ENCODE results near the gene LBHD1.
"Not testable (repeated sequence)": the region's sequence is repeated elsewhere in the genome, so short reads cannot be mapped to it uniquely, and the experiment has no call there.

LBHD1 gene

DNA sequence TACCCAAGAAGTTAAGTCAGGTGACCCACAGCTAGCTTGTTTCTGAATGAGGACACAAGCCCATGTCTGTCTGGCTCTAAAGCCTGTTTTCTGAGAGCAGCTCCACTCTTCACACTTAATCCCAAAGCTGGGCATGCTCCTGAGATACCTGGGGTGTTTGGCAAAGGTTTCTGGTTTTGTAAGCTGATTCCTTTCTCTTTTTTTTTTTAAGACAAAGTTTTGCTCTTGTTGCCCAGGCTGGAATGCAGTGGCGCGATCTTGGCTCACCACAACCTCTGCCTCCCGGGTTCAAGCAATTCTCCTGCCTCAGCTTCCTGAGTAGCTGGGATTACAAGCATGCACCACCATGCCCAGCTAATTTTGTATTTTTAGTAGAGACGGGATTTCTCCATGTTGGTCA lies 21.6 kb upstream of the LBHD1 start:
- not testable (repeated sequence) for DNase-seq (ENCODE audit: low read depth in 2 of 2)

GRCh38 chr11:62689421-62690183 lies 17.5 kb upstream of the LBHD1 start, which contains the start of gene LRRN4CL:
TSS of gene LRRN4CL (minus strand) at chr11:62689530. CDS start at chr11:62688508, 1,022 bp downstream.
- DNase-seq (ENCODE audit: low read depth in 2 of 2): no peak

DNA sequence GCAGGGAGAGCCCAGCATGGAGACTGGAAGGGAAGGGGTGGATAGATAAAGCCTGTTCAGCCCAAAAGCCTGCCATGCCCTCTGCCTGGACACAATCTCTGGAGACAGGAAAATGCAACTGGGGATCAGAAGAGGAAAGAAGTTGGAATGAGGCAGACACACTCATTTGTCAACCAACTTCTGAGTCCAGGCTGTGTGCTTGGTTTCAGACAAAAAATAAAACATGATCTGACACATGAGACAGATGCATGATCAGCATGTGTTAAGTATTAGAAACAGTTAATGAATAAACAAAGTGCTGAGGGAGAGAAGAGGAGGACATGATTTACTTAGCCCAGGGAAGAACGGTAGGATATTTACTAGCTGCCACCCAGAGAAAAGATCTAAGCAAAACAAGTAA lies 16.4 kb upstream of the LBHD1 start:
- no peak for DNase-seq (ENCODE audit: low read depth in 2 of 2)

DNA sequence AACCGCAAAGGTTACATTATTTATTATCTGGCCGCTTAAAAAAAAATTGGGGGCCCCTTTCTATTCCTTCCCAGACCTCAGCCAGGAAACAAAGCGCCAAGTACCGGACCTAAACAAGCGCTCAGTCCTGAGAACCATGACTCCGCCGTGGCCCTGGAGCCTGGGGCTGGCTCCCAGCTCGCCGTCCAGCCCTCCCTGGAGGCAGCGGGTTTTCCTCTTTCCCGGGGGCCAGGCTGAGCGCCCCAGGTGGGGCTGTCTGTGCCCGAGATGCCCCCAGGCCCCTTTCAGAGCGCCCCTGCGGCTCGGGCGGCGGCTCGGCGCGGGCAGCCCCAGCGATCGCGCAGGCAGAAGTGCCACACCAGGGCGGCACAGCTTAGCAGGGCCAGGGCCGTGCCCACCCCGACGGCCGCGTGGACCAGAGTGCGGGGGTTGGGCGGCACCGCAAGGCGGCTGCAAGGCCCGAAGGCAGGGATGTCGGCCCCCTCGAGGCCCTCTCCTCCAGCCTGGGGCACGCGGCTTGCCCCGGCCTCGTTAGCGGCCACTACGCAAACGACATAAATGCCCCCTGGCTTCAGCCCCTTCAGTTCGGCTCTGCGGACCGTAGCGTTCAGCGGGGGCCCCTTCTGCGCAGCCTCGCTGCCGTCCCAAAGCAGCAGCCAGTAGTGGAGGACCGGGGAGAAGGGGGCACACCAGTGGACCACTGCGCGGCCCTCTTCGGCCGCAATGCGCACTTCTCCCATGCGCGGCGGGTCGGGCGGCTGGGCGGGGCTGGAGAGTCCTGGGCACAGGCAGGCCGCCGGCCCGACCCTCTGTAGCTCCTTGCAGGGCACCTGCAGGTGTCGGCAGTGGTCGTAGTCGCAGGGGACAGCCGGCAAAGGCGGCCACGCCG lies 15.7 kb upstream of the LBHD1 start:
- DNase-seq (ENCODE audit: low read depth in 2 of 2): no peak

- no peak for DNase-seq (ENCODE audit: low read depth in 2 of 2)
Measured at GRCh38 chr11:62682518-62682917, 10.5 kb upstream of the LBHD1 start.

GRCh38 chr11:62680825-62681240 lies 8.8 kb upstream of the LBHD1 start:
- no peak for DNase-seq (ENCODE audit: low read depth in 2 of 2)

DNA sequence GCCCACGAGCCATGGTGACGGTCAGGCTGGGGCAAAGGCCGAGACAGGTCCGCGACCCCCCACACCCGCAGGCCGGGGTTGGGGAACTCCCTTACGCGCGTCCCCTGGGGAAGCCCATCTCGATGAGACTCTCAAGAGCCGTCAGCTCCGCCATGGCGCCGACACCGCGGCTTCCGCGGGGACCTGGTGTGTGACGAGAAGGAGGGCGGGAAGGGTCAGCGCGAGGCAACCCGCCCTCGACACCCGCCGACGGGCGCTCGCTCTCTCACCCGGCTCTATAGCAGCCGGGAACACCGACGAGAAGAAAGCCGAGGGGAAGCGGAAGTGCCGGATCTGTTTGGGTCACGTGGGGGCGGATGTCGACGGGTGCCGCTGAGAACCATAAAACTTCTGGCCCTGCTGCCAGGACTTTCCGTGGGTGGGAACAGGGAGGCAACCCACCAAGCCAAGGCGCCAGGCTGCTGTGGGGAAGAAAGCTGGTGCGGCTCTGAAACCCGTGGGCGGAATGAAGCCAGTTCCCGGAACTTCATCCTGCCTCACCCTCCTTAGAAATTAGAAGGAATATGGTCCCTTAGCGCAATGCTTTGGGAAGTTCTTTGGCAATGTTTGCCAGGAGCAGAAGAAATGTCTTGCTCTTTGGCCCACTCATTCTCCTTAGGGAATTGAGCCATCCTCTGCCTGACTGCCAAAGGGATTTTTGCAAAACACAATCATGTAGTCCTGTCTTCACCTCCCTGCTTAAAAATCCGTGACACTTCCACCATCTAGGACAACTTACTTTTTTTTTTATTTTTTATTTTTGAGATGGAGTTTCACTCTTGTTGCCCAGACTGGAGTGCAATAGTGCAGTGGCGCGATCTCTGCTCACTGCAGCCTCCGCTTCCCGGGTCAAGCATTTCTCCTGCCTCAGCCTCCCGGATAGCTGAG lies 7.0 kb upstream of the LBHD1 start, which contains the start of gene UBXN1:
Gene UBXN1, minus strand, starts transcription at position 304 of the 927 bp plus-strand sequence. Its CDS starts 150 bp downstream, at position 154.
- peak; percentile 77 for DNase-seq (ENCODE audit: low read depth in 2 of 2)

DNA sequence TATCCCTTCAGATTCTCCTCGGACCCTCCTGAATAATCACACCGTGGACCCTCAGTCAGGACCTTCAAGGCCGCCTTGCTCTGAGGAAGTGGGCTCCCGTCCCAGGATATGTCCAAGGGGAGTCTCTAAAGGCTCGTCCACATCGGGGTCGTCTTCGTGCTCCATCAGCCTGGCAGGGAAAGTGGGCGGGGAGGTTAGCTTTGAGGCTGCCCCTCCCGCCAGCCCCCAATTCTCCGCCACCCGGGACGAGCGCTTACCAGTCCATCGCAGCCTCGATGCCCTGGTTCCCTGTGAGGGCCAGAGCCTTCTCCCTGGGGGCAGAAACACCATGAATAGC lies 6.3 kb upstream of the LBHD1 start:
- no peak for DNase-seq (ENCODE audit: low read depth in 2 of 2)

DNA sequence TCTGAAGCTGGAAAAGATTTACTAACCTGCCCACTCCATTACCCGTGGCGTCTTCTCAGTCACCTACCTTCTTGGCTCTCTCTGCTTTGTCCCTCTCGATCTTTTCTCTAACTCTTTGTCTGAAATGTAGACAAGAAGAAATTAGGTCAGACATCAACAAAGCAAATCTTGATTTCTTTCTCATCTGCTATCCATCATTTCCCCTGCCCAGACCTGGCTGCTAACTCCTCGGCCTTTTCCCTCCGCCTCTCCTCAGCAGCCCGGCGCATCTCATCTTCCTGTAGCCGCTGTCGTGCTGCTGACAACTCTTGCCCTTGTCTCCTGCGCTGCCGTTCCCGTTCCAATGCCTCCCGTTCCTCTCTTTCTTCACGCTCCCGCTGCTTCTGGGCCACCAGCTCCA lies 5.6 kb upstream of the LBHD1 start:
- DNase-seq (ENCODE audit: low read depth in 2 of 2): no peak

DNA sequence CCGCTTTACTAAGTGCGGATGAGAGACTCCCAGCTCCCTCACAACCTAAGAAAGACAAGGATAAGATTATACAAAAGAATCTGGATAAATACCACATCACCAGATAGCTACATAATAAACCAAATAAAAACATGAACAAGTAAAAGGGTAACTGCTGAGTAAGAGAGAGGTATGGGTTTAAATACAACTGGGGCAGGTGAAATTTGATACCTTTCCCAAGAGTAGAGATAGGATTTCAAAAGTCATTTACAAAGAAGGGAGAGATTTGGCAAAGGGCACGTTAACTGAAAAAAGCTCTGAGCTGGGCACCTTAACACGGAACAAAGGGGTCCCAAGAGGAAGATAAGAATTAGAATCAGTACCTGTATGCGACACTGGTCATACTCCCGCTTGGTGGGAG lies 5.1 kb upstream of the LBHD1 start:
- DNase-seq (ENCODE audit: low read depth in 2 of 2): no peak

GRCh38 chr11:62676698-62677097 lies 4.6 kb upstream of the LBHD1 start:
- no peak for DNase-seq (ENCODE audit: low read depth in 2 of 2)

DNA sequence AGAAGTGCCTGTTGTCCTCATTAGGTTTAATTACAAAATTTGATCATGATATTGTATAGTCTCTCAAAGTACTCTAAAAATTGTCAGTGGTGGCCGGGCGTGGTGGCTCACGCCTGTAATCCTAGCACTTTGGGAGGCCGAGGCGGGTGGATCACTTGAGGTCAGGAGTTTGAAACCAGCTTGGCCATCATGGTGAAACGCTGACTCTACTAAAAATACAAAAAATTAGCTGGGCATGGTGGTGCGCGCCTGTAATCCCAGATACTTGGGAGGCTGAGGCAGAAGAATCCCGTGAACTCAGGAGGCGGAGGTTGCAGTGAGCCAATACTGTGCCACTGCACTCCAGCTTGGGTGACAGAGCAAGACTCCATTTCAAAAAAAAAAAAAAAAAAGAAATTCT lies 3.3 kb upstream of the LBHD1 start:
- DNase-seq (ENCODE audit: low read depth in 2 of 2): not testable (repeated sequence)

DNA sequence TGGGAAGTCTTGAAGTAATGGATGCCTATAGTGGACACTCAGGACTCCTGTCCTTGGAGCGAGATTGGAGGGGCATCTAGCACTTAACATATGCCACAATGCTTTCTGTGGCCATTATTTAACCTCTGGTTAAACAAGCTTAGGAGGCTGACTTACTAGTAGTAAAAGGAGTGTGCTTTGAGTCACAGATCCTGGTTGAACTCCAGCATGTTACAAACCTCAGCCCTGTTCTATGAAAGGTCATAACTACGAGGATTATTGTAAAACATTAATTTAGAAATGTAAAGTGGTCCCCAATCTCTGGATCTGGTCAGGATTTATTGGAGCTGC lies 1.1 kb upstream of the LBHD1 start:
- no peak for DNase-seq (ENCODE audit: low read depth in 2 of 2)

DNA sequence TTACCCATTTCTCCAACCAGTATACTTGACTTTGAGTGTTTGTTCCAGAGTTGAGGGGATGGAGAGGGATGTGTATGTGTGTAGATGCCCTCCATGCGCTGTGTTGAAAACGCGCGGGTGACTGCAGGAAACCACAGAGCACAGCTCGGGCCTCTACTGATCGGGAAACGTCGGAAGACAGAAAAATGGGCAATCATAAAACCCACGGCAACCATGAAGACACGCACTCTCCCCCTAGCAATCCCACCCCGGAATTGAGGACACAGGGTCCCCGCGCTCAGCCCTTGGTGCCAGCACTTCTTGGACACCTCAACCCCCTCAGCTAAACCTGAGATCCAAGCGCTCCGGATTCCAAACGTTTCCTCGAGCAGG lies 845 bp downstream of the LBHD1 start:
- no peak for DNase-seq (ENCODE audit: low read depth in 2 of 2)

DNA sequence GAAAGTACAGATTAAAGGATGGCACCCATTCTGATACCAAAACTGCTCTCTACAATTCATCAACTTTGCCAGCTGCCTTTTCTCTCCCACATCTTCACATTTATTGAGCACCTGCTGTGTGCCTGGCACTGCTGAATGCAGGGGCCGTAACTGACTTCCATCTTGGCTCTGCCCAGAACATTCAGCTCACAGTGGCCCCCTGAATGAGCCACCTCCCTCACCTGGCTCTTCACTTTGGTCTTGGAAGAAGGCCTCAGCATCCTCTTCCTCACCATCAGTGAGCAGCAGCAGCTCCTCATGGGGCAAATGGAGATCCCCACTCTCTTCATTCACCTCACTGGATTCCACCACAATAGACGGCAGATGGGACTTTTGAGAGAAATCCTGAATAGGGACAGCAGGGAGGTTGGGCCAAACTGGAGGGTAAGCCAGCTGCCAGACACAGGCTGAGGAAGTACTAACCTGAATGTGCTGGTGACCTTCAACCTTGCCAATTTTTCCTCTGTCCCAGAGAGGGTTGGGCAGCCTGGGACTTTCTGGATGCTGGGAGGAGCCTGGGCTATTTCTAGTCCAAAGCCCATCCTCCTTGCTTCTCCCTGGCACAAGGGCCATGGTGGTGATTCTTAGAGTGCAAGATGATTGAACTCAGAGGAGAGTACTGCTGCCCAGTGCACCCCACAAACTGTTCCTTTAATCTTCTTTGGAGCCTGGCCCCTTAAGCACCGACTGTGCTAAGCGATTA lies 2.5 kb downstream of the LBHD1 start:
- DNase-seq (ENCODE audit: low read depth in 2 of 2): no peak

DNA sequence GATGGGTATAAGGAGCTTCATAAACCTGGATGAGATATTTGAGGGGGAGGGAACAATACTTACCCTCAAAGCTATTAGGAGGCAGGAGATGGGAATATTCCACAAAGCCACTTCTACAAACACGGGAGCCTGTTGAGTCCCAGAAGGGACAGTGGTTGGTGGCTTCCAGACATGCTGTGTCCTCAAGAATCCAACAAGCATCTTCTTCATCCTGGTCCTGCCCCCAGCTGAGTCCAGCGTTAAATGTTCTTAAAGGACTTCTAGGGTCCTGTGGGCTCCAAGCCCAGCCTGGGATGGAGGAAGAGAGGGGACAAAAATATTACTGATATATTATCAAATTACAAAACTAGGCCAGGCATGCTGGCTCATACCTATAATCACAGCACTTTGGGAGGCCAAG lies 4.6 kb downstream of the LBHD1 start:
- DNase-seq (ENCODE audit: low read depth in 2 of 2): no peak

DNA sequence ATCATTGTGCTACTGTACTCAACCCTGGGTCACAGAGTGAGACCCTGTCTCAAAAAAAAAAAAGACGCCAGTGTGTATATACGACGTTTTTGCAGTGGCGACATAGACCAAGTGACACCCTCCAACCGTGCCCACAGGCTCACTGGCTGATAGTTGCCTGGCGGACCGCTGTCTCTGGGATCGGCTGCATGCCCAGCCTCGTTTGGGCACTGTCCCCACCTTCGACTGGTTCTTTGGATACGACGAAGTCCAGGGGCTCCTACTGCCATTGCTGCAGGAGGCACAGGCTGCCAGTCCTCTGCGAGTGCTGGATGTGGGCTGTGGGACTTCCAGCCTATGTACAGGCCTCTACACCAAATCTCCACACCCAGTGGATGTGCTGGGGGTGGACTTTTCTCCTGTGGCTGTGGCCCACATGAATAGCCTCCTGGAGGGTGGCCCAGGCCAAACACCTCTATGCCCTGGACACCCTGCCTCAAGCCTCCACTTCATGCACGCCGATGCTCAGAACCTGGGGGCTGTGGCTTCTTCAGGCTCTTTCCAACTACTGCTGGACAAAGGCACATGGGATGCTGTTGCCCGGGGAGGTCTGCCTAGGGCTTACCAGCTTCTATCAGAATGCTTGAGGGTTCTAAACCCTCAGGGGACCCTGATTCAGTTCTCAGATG lies 5.7 kb downstream of the LBHD1 start:
- no peak for DNase-seq (ENCODE audit: low read depth in 2 of 2)

GRCh38 chr11:62665599-62666258 lies 6.3 kb downstream of the LBHD1 start:
- peak; percentile 56 to 68 for DNase-seq (ENCODE audit: low read depth in 2 of 2)

- DNase-seq (ENCODE audit: low read depth in 2 of 2): peak; percentile 92 to 94
Measured at GRCh38 chr11:62665075-62665598, 6.9 kb downstream of the LBHD1 start, which contains the start of the genes C11orf98 and CSKMT. TSS of gene C11orf98 (minus strand) at chr11:62665210. CDS start at chr11:62665169, 41 bp downstream. TSS of gene CSKMT (plus strand) at chr11:62665312. CDS start at chr11:62665880, 568 bp downstream.
